ENCODE measurements around the gene ADM2. TPM values are rescaled to one million over a fixed set of nuclear protein-coding genes. Genes with fewer than 3 reads are reported as not detected.
"Not testable (repeated sequence)": the region's sequence is repeated elsewhere in the genome, so short reads cannot be mapped to it uniquely, and the experiment has no call there.

Gene ADM2
- total RNA-seq, 1 donor from 2014 or later = not detected

DNA sequence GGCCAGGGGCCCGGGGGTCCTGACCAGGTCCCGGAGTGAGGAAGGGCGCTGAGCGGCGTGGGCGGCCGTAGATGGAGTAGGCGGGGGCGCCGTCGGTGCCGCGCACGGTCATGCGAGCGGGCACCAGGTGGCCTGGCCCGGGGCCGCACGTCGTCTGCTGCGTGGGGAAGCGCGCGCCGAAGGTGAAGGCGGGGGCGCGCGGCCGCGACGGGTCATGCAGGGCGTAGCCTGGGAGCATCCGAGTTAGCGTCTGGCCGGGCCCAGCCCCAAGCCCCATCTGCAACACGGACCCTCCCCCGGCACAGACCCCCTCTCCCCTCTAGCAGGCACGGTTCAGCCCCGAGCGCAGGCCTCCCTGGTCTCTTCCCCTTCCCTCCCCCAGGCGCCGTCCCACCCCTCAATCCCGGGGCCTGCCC, 50.2 kb downstream of the ADM2 start:
- intact Hi-C loops (cut with DNase I) = no loop called here
- H3K4me1 ChIP-seq = peaks cover 45% of the 10 kb centered on the region
- peak overlapping the region; percentile 58 to 60 for H3K4me3 ChIP-seq
- no peaks in the 10 kb centered on the region for H3K9me3 ChIP-seq
- H3K36me3 ChIP-seq = no peaks in the 10 kb centered on the region
- DNase-seq (ENCODE audit: extremely low spot score in 2 of 2) = peak in 1 of 2 donors; percentile 87
- TF ChIP-seq POLR2AphosphoS5 (IDR thresholded peaks at IDR 0.05; ENCODE audit: insufficient read depth in 1 of 2, low read depth in 1 of 2) (no peak), POLR2A (IDR thresholded peaks at IDR 0.05) (no peak)
- TF ChIP-seq, protein P1, sequence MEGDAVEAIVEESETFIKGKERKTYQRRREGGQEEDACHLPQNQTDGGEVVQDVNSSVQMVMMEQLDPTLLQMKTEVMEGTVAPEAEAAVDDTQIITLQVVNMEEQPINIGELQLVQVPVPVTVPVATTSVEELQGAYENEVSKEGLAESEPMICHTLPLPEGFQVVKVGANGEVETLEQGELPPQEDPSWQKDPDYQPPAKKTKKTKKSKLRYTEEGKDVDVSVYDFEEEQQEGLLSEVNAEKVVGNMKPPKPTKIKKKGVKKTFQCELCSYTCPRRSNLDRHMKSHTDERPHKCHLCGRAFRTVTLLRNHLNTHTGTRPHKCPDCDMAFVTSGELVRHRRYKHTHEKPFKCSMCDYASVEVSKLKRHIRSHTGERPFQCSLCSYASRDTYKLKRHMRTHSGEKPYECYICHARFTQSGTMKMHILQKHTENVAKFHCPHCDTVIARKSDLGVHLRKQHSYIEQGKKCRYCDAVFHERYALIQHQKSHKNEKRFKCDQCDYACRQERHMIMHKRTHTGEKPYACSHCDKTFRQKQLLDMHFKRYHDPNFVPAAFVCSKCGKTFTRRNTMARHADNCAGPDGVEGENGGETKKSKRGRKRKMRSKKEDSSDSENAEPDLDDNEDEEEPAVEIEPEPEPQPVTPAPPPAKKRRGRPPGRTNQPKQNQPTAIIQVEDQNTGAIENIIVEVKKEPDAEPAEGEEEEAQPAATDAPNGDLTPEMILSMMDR (IDR thresholded peaks at IDR 0.05) = no peak
- H3K27ac ChIP-seq = peak overlapping the region; percentile 96
- H3K27me3 ChIP-seq = no peaks in the 10 kb centered on the region

DNA sequence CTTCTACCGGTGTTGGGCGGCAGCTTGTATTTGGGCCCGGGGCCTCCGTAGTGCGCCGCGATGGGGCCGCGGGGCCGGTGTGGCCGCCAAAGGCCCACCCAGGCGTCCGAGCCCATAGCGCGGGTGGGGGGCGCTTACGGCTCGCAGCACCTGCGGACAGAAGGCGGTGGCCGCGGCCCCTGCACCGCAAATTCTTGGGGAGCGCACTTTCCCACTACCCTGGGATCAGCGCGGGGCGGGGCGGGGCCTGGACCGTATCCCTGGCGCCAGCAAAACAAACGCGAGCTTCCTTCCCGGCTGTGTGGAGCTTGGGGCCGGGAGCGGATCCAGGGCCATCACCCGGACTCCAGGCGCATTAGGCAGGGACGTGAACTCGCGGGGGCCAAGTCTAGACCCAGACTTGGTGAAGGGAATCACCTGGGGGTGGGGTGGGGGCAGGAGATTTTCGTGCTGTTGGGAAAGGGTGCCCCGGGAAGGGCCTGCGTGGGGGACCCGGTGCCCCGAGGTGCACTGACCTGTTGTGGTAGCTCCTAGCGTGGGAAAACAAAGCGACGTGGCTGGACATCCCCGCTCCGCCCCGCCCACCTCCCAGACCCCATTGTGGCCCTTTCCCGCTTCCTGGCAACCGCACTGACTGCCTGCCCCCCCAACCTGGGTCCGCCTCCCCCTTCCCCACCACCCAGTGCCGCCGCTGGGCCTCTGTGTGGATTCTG, 50.8 kb downstream of the ADM2 start:
- intact Hi-C loops (cut with DNase I) = no loop called here
- no peaks in the 10 kb centered on the region for H3K36me3 ChIP-seq
- peak overlapping the region; percentile 96 for H3K27ac ChIP-seq
- no peaks in the 10 kb centered on the region for H3K27me3 ChIP-seq
- peaks cover 39% of the 10 kb centered on the region for H3K4me1 ChIP-seq
- H3K4me3 ChIP-seq = peak overlapping the region; percentile 58 to 60
- peak in 1 of 2 donors; percentile 88 for DNase-seq (ENCODE audit: extremely low spot score in 2 of 2)
- H3K9me3 ChIP-seq = no peaks in the 10 kb centered on the region
- peak in 1 of 2 donors; percentile 73 for TF ChIP-seq POLR2AphosphoS5 (IDR thresholded peaks at IDR 0.05; ENCODE audit: insufficient read depth in 1 of 2, low read depth in 1 of 2)
- peak in 1 of 2 donors; percentile 10 for TF ChIP-seq POLR2A (IDR thresholded peaks at IDR 0.05)
- TF ChIP-seq, protein P1 (IDR thresholded peaks at IDR 0.05) = no peak

DNA sequence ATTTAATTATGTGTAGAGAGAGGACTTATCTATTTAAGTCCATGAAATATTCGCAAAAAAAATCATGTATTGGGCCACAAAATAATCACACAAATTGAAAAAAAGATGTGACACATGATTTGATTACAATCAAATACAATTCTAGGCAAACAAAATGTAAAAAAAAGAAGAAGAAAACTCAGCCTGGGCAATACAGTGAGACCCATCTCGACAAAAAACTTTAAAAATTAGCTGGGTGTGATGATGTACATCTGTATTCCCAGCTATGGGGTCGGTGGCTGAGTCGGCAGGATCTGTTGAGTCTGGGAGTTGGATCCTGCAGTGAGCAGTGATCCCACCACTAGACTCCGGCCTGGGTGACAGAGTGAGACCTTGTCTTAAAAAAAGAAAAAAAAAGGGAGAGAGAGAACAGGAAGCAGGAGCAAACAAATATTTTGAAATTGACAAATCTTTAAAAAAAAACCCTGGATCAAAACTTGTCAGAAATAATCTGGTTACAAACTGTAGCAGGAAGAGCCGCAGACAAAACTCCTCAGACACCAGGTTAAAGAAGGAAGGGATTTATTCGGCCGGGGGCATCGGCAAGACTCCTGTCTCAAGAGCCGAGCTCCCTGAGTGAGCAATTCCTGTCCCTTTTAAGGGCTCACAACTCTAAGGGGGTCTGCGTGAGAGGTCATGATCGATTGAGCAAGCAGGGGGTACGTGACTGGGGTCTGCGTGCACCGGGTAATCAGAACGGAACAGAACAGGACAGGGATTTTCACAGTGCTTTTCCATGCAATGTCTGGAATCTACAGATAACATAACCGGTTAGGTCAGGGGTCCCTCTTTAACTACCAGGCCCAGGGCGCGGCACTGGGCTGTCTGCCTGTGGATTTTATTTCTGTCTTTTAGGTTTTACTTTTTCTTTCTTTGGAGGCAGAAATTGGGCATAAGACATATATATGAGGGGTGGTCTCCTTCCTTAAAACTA, 51.8 kb downstream of the ADM2 start:
- no peak overlapping the region for H3K27ac ChIP-seq
- H3K36me3 ChIP-seq = no peaks in the 10 kb centered on the region
- no peak overlapping the region for H3K4me3 ChIP-seq
- H3K9me3 ChIP-seq = no peaks in the 10 kb centered on the region
- DNase-seq (ENCODE audit: extremely low spot score in 2 of 2) = no peak
- peaks cover 37% of the 10 kb centered on the region for H3K4me1 ChIP-seq
- intact Hi-C loops (cut with DNase I) = no loop called here
- H3K27me3 ChIP-seq = no peaks in the 10 kb centered on the region
- TF ChIP-seq, protein P1 (IDR thresholded peaks at IDR 0.05) = no peak
- no peak for TF ChIP-seq POLR2A (IDR thresholded peaks at IDR 0.05)
- TF ChIP-seq POLR2AphosphoS5 (IDR thresholded peaks at IDR 0.05; ENCODE audit: insufficient read depth in 1 of 2, low read depth in 1 of 2) = no peak

DNA sequence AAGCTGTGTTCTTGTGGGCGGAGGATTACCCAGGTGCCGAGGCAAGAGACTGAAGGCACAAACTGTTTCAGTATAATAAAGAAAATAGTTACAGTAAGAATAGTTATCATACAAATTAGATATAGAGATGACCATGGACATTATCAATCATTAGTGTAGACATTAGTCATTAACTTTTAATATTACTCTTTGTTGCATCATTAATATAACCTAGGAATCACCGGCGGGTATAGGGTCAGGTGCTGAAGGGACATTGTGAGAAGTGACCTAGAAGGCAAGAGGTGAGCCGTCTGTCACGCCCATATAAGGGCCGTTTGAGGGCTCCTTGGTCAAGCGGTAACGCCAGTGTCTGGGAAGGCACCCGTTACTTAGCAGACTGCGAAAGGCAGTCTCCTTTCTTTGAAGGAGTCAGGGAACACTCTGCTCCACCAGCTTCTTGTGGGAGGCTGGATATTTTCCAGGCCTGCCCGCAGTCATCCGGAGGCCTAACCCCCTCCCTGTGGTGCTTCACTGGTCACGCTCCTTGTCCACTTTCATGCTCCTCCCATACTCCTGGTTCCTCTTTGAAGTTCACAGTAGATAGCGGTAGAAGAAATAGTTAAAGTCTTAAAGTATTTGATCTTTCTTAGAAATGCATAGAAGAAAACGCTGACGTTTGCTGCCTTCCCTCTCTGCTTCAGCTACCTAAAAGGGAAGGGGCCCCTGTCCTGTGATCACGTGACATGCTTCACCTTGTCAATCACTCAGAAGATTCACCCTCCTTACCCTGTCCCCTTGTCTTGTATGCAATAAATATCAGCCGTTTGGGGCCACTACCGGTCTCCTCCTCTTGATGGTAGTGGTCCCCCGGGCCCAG, 52.7 kb downstream of the ADM2 start:
- H3K4me3 ChIP-seq; H3K36me3 ChIP-seq; intact Hi-C loops (cut with DNase I); H3K9me3 ChIP-seq; H3K27ac ChIP-seq; H3K27me3 ChIP-seq; DNase-seq (ENCODE audit: extremely low spot score in 2 of 2): not testable (repeated sequence)
- H3K4me1 ChIP-seq = peaks cover 40% of the 10 kb centered on the region
- peak in 1 of 2 donors; percentile 25 for TF ChIP-seq POLR2A (IDR thresholded peaks at IDR 0.05)

DNA sequence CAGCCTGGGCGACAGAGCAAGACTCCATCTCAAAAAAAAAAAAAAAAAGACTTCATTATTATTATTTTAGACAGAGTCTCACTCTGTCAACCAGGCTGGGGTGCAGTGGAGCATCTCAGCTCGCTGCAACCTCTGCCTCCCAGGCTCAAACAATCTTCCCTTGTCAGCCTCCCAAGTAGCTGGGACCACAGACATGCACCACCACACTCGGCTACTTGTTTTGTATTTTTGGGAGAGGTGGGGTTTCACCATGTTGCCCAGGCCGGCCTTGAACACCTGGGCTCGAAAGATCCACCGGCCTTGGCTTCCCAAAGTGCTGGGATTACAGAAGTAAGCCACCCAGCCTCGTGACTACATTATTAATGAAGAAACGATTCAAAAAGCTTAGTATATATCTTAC, 53.8 kb downstream of the ADM2 start:
- no peaks in the 10 kb centered on the region for H3K27me3 ChIP-seq
- no peak overlapping the region for H3K4me3 ChIP-seq
- no peaks in the 10 kb centered on the region for H3K9me3 ChIP-seq
- intact Hi-C loops (cut with DNase I) = no loop called here
- TF ChIP-seq, protein P1 (IDR thresholded peaks at IDR 0.05) = no peak
- TF ChIP-seq POLR2AphosphoS5 (IDR thresholded peaks at IDR 0.05; ENCODE audit: insufficient read depth in 1 of 2, low read depth in 1 of 2) (no peak), POLR2A (IDR thresholded peaks at IDR 0.05) (no peak)
- H3K27ac ChIP-seq = no peak overlapping the region
- no peak for DNase-seq (ENCODE audit: extremely low spot score in 2 of 2)
- H3K4me1 ChIP-seq = peaks cover 42% of the 10 kb centered on the region
- no peaks in the 10 kb centered on the region for H3K36me3 ChIP-seq

All from vagina (tissue), 2 donors.